GM12801 (cell line): Measurements from ENCODE around the gene PPAN.

ENCODE experiments used
- TF ChIP-seq, protein P1 (sequence below): IDR thresholded peaks from one replicate; pipeline ENCODE4 v1.5.1; 2011; ENCODE audit warnings: control low read depth; ENCODE audit not compliant: insufficient read length; ENCODE audit errors: extremely low read depth

Gene PPAN

DNA sequence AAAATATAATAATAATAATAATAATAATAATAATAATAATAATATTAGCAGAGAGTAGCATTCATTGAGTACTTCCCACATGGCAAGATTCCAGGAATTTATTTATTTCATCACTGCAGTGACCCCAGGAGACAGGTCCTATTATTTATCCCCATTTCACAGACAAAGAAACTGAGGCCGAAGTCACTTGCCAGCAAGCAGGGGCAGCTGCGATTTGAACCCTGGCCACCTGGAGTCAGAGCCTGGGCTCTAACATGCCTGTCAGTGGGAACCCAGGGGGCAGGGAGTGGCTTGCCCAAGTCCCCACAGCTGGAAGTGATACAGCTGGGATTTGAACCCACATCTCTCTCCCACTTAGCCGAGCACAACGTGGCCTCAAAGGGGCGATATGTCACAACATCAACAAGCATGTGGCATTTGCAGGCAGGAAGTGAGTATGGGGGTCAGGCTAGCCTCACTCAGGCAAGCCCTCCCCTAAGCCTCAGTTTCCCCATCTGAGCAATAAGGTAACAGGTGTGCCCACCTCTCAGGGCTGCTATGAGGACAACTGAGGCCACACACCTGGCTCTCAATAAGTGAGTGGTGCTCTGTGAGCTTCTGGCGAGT, 17.1 kb upstream of the PPAN start:
- TF ChIP-seq, protein P1, sequence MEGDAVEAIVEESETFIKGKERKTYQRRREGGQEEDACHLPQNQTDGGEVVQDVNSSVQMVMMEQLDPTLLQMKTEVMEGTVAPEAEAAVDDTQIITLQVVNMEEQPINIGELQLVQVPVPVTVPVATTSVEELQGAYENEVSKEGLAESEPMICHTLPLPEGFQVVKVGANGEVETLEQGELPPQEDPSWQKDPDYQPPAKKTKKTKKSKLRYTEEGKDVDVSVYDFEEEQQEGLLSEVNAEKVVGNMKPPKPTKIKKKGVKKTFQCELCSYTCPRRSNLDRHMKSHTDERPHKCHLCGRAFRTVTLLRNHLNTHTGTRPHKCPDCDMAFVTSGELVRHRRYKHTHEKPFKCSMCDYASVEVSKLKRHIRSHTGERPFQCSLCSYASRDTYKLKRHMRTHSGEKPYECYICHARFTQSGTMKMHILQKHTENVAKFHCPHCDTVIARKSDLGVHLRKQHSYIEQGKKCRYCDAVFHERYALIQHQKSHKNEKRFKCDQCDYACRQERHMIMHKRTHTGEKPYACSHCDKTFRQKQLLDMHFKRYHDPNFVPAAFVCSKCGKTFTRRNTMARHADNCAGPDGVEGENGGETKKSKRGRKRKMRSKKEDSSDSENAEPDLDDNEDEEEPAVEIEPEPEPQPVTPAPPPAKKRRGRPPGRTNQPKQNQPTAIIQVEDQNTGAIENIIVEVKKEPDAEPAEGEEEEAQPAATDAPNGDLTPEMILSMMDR: no peak

DNA sequence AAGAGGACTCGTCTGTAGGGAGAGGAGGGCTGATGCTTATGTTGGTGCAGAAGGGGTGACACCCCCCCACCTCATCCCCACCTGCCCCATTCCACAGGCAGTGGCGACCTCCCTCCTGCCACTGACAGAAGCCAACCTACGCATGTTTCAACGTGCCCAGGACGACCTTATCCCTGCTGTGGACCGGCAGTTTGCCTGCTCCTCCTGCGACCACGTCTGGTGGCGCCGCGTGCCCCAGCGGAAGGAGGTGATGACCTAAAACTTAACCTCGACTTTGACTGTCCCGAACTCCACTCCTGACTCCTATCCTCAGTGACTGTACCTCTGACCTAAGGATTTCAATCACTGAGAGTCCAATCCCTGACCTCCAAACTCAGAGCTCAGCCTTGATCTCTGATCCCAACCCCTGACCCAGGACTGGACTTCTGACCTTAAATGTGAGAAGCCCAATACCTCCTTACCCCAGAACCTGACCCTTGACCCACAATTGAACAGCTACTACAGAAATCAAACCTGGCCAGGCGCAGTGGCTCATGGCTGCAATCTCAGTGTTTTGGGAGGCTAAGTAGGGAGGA, 16.3 kb upstream of the PPAN start:
- TF ChIP-seq, protein P1: no peak

DNA sequence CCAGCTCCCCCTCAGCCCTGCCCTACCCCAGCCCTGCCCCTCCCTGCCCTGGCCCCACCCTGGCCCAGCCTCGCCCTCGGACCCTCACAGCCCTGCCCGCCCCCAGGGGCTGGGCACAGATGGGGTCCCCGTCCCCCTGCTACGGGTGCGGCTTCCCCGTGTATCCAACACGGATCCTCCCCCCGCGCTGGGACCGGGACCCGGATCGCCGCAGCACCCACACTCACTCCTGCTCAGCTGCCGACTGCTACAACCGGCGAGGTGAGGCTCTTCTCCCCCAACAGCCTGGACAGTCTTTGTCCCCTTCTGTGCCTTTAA, 14.8 kb upstream of the PPAN start:
- TF ChIP-seq, protein P1: no peak

DNA sequence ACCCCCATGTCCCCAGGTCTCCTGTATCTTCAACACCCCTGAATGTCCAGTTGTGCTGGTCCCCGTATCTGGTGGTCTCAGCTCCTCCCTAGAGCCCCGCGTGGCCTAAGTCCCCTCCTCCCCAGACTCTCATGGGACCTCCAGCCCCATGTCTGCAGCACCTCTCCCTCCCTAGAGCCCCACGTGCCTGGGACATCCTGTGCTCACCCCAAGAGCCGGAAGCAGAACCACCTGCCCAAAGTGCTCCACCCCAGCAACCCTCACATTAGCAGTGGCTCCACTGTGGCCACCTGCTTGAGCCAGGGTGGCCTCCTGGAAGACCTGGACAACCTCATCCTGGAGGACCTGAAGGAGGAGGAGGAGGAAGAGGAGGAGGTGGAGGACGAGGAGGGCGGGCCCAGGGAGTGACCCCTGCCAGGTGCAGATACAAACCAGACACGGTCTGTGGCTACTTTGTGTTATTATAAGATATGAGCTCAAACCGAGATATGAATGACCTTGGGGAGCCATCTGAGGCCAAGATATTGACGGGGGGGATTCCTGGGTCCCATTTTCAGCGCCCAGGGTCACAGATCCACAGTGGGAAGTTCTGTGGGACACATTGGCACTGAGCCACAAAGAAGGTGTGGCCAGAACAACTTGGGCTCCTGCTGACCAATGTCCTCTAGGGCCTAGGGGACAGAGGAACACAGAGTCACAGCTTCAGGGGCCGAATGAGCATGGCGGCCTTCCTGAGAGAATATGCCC, 14.1 kb upstream of the PPAN start:
- TF ChIP-seq, protein P1: no peak

DNA sequence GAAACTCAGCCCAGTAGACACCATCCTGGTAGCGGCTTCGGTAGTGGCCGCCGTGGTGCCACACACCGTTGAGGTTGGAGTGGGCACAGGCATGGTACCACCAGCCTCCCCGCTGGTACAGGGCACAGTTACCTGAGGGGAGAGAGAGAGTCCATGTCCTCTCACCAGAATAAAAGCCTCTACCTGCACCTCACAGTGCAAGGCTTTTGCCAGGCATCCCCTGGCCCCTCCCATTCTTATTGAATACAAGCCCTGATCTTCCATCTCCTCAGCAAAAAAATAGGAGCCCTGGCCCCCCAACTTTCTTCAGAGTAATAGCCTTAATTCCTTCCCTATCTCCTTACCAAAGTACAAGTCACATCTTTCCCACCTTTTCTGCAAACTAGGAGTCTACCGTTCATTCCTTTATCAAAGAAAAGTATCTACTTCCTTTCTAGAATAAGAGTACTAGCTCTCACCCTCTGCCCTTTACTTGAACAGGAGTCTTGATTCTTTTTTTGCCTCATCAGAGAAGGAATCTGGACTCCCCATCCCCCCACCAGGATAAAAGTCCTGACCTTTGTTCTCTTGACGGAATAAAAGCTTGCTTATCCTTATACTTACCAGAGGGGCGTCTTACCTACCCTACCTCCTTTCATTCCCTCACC, 13.4 kb upstream of the PPAN start:
- TF ChIP-seq, protein P1: no peak

DNA sequence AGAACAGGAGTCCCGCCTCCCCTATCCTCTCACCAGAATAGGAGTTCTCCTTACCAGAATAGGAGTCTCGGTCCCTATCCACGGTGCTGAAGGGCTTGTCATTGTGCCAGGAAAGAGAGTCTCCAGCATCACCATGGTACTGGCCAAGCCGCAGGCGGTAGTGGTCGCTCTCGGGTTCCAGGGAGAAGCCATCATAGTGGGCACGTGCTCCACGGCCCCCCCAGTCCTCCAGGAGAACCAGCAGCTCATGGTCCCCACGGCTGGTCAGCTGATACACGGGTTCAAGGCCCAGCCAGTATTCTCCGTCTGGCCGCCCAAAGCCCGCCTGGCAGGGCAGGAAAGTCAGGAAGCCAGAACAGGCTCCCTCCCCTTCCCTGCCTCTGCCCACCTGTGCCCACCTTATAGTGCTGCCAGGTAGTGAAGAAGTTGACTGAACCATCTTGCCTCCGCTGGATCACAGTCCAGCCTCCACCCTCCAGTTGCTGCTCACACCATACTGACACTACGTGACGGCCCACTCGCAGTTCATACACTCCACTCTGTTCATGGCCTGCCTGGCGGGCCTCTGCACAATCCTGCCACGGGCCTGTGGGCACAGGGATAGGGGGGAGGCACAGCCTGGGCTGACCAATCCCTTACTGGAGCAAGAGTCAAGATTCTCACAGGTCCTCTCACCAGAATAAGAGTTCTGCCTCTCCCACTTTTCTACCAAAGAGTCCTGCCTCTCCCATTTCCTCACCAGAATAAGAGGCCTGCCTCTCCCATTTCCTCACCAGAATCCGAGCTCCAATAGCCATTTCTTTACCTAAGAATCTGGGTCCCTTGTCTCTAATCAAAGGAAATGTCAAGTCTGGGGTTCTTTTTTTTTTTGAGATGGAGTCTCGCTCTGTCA, 12.6 kb upstream of the PPAN start:
- TF ChIP-seq, protein P1: no peak

DNA sequence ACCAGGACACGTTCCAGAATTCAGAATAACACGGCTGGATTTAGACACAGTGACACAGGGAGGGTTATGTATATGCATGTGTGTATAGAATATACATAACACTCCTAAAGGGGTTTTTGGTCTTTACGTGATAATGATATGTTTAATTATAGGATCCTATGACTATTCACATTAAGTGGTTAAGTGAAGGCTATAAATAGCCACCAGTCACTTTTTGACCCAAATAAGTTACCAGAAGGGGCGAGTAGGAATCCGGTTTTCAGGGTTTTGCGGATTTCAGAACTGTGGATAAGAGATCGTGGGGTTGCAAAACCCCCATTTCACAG, 10.6 kb upstream of the PPAN start:
- TF ChIP-seq, protein P1: no peak
